PC-3 (cell line): ENCODE data around the gene SLC25A19.

ENCODE experiments used
- CTCF ChIP-seq: fragments of 300-600 bp; sonication (generic); conservative IDR thresholded peaks from 2 replicates; pipeline ENCODE4 v1.5.1; 2017; ENCODE audit warnings: antibody characterized with exemption, low read depth, mild to moderate bottlenecking, low read length
- EZH2 ChIP-seq: fragments of 300-600 bp; sonication (generic); IDR thresholded peaks from one replicate; pipeline ENCODE4 v1.6.1; 2017; ENCODE audit warnings: antibody characterized with exemption, mild to moderate bottlenecking, low read length; ENCODE audit not compliant: unreplicated experiment
- EZH2phosphoT487 ChIP-seq: fragments of 300-600 bp; sonication (generic); IDR thresholded peaks from 2 replicates; pipeline ENCODE4 v1.6.1; 2018; ENCODE audit warnings: mild to moderate bottlenecking, antibody characterized with exemption, low read length, borderline replicate concordance

- TF ChIP-seq CTCF (no peak), EZH2 (no peak), EZH2phosphoT487 (no peak)
Measured at GRCh38 chr17:75225016-75225415, 64.2 kb downstream of the SLC25A19 start.
